HepG2 (cell line): ENCODE results near the gene PRPSAP2. TPM values are rescaled to one million over a fixed set of nuclear protein-coding genes. Genes with fewer than 3 reads are reported as not detected.
"Not testable (repeated sequence)": the region's sequence is repeated elsewhere in the genome, so short reads cannot be mapped to it uniquely, and the experiment has no call there.

ENCODE experiments used
- ATAC-seq: fragments of 200-7000 bp; cut with Tn5 transposase; 3 replicates; pipeline ENCODE4 v1.9.1; 2020; ENCODE audit warnings: mild to moderate bottlenecking, moderate library complexity
- BruUV-seq: library from RNA; stranded (reverse); fragments of 400-500 nt; replicated peaks from 2 replicates; lab custom pipeline; 2021; lab: Mats Ljungman, UMichigan
- CTCF ChIA-PET: fragments of 300-600 bp; formaldehyde crosslinking; extraction: SDS; loops from one replicate; lab custom pipeline; 2021; ENCODE audit warnings: low total read pairs, inconsistent platforms, low intra/inter-chr PET ratio; lab: Yijun Ruan, JAX
- POLR2A ChIA-PET: fragments of 350-600 bp; sonication (Branson Sonifier 250); formaldehyde crosslinking; loops from one replicate; lab custom pipeline; 2020; ENCODE audit warnings: antibody characterized with exemption, inconsistent platforms; lab: Yijun Ruan, JAX
- DNase-seq: peaks from one replicate; pipeline ENCODE4 v3.0.0-alpha.2; 2015; ENCODE audit warnings: low spot score
- FAIRE-seq: peaks from 3 replicates; lab custom pipeline; 2011; peaks lifted over from hg19 to GRCh38; lab: Jason Lieb, UNC
- H2AFZ ChIP-seq: one replicate; pipeline ENCODE4 v1.6.1; 2011; ENCODE audit warnings: low read length, inconsistent platforms
- H3K27ac ChIP-seq: fragments of 300-600 bp; 3 replicates; pipeline ENCODE4 v1.8.0; 2011; ENCODE audit warnings: mixed run types, mild to moderate bottlenecking, mixed read lengths, low read length, inconsistent platforms; ENCODE audit not compliant: insufficient read depth; ENCODE audit errors: extremely low read length
- H3K27me3 ChIP-seq, 2 experiments: fragments of 200-600 bp in 1 of 2; 2 replicates in 1 of 2; 3 replicates in 1 of 2; pipeline versions ENCODE4 v1.6.0 to v1.8.0; 2011; ENCODE audit warnings: low read length in 2 of 2, mild to moderate bottlenecking in 2 of 2, moderate library complexity in 2 of 2, inconsistent platforms in 1 of 2; ENCODE audit not compliant: insufficient read depth in 2 of 2, control insufficient read depth in 1 of 2
- H3K36me3 ChIP-seq, 2 experiments: fragments of 200-600 bp in 1 of 2; replicated peaks in 1 of 2; 2 replicates in 1 of 2; 3 replicates in 1 of 2; pipeline versions ENCODE4 v1.5.1 to v1.8.0; 2011; ENCODE audit warnings: low read length in 2 of 2, inconsistent platforms in 1 of 2; ENCODE audit not compliant: insufficient read depth in 2 of 2, control insufficient read depth in 1 of 2
- H3K4me1 ChIP-seq: 2 replicates; pipeline ENCODE4 v1.5.1; 2012; ENCODE audit warnings: low read length, inconsistent platforms; ENCODE audit not compliant: insufficient read depth
- H3K4me2 ChIP-seq: 2 replicates; pipeline ENCODE4 v1.6.0; 2011; ENCODE audit warnings: low read depth, low read length, inconsistent platforms
- H3K4me3 ChIP-seq, 3 experiments: fragments of 200-600 bp in 1 of 3; sonication (generic), shearing (Covaris generic) in 1 of 3; replicated peaks in 1 of 3; 2 replicates each; pipeline ENCODE4 v1.5.1; 2011 to 2016; ENCODE audit warnings: low read length in 3 of 3, inconsistent platforms in 2 of 3, low read depth in 2 of 3, mild to moderate bottlenecking in 2 of 3, control low read depth in 1 of 3, mixed read lengths in 1 of 3; ENCODE audit not compliant: insufficient read depth in 1 of 3
- H3K79me2 ChIP-seq: one replicate; pipeline ENCODE4 v1.6.1; 2011; ENCODE audit warnings: low read length, inconsistent platforms; ENCODE audit not compliant: insufficient read depth
- H3K9ac ChIP-seq: 2 replicates; pipeline ENCODE4 v1.6.0; 2011; ENCODE audit warnings: mild to moderate bottlenecking, low read depth, low read length, inconsistent platforms; ENCODE audit not compliant: insufficient read depth
- H3K9me3 ChIP-seq: 2 replicates; pipeline ENCODE4 v1.5.1; 2012; ENCODE audit warnings: mild to moderate bottlenecking, low read length
- H4K20me1 ChIP-seq: 2 replicates; pipeline ENCODE4 v1.6.0; 2011; ENCODE audit warnings: inconsistent platforms, mild to moderate bottlenecking, low read length, moderate library complexity; ENCODE audit not compliant: insufficient read depth
- RAD21 ChIP-seq: fragments of 450-650 bp; formaldehyde crosslinking; IDR thresholded peaks from 2 replicates; pipeline ENCODE4 v1.5.0; 2020; ENCODE audit warnings: mild to moderate bottlenecking
- RAD51 ChIP-seq: fragments of 450-650 bp; IDR thresholded peaks from 2 replicates; pipeline ENCODE4 v1.6.1; 2016; ENCODE audit warnings: borderline replicate concordance
- SMC3 ChIP-seq: IDR thresholded peaks from 2 replicates; pipeline ENCODE4 v1.6.1; 2011; ENCODE audit warnings: low read length, improper control_type of control experiment
- STAG1 ChIP-seq: sonication (generic); formaldehyde crosslinking; IDR thresholded peaks from 2 replicates; pipeline ENCODE4 v1.4.0; 2020; ENCODE audit warnings: missing genetic modification reagents
- WGBS: methylation state at CpG from one replicate; pipeline ENCODE4 v1.1.6; 2017; ENCODE audit warnings: low lambda C conversion rate; 5-methylcytosine and 5-hydroxymethylcytosine counted together
- in situ Hi-C: cut with HindIII; loops from 2 replicates; pipeline ENCODE4 v1.10.0; 2017; ENCODE audit warnings: low pct_unique_long_range_greater_than_20kb; ENCODE audit not compliant: extremely low pct_ligation_motif_present
- intact Hi-C: fragments of 100-400 bp; cut with micrococcal nuclease; formaldehyde crosslinking; loops from one replicate; pipeline ENCODE4 v1.10.0; 2022; ENCODE audit not compliant: unreplicated experiment
- polyA plus RNA-seq, 8 experiments: library from polyadenylated mRNA; depleted of rRNA in 3 of 8; stranded (reverse) in 7 of 8; unstranded in 1 of 8; fragments of >200 nt; fragmentation: Illumina TruSeq in 4 of 8; extraction: Trizol in 4 of 8; gene quantifications; 2 replicates each; pipeline versions ENCODE4 v1.2.1 to v1.2.3, GENCODE V29; 2011 to 2016; ENCODE audit warnings: low read depth in 4 of 8, missing spikeins in 1 of 8, mixed read lengths in 1 of 8; ENCODE audit not compliant: insufficient read depth in 1 of 8
- total RNA-seq, 5 experiments: library from RNA; depleted of rRNA; stranded (reverse); fragments of >200 nt; fragmentation: Illumina TruSeq; extraction: Trizol; gene quantifications; 2 replicates each; pipeline ENCODE4 v1.2.3, GENCODE V29; 2016; ENCODE audit warnings: low read depth in 1 of 5
- TF ChIP-seq, protein P1 (sequence below): sonication (generic); formaldehyde crosslinking; IDR thresholded peaks from 2 replicates; pipeline ENCODE4 v1.5.0; 2020; ENCODE audit warnings: mild to moderate bottlenecking, missing genetic modification reagents, moderate library complexity

The PRPSAP2 gene
- total and polyA plus RNA-seq, 2 of the 13 experiments (the other 11 are each of a cell fraction or from before 2014, with no cell fraction given), result 34.0 to 58.9 TPM

DNA sequence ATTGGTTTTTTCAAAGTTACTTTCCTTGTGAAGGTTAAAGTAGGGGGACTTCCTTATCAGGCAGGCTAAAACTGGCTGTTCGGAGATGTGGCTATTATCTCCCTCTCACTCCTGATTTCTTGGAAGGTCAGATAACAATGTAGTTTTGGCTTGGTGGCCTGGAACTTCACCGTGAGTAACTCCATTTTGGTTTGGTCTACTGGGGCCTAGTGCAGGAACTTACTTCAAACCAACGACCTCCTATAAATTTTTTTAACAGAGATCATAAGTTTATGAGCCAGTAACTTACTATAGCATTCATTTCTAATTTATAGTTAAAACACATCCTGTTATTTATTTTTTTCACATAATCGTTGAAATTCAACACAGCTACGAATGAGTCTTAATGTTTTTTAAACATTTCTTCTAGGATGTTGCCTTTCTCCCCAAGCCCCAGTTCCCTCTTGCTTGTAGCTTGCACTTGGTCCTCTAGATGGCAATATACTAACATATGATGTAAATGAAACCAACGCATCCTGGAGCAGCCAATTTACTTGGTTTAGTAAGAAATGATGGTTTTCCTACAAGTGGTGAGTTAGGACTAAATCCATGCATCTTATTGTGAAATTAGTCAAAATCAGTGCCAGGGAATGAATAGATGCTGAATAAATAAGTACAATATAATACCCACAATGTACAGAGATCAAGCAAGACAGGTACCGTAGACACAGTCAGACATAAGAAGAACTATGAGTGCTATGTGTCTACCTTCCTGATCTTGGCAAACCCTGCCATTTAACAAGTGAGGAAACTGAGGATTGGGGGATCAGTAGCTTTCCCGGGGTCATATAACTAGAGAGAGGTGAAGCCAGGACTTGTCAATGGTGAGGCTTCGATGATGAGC is 41.2 kb upstream of the PRPSAP2 start:
- POLR2A ChIA-PET, in situ Hi-C loops, H3K9me3 ChIP-seq, H3K4me1 ChIP-seq, H3K79me2 ChIP-seq, H4K20me1 ChIP-seq, H3K9ac ChIP-seq, H3K36me3 ChIP-seq, H3K27ac ChIP-seq, H3K27me3 ChIP-seq, BruUV-seq, H3K4me3 ChIP-seq, H2AFZ ChIP-seq, H3K4me2 ChIP-seq: not testable (repeated sequence)
- CTCF ChIA-PET, result interaction anchor here (1.2 kb wide), 1 partner anchor 134 kb away, joined by 5 read pairs; no protein-coding TSS in a partner anchor
- peak; percentile 77 for ATAC-seq
- FAIRE-seq, result peak; percentile 84
- WGBS, result 31% methylated on average over 8 of the region's 9 CpGs
- intact Hi-C loops, result loop anchor here (10.0 kb wide), 1 partner anchor 138 kb away; the partner anchor contains the start of gene SLC5A10
- TF ChIP-seq RAD21 (CRISPR knock-in tag) (0 out of 2 replicates have a peak, but pooled peaks have one; percentile 27), SMC3 (peak; percentile 22; the same call in 1 of the 2 replicates), STAG1 (CRISPR knock-in tag) (peak; percentile 87)
- TF ChIP-seq, protein P1, sequence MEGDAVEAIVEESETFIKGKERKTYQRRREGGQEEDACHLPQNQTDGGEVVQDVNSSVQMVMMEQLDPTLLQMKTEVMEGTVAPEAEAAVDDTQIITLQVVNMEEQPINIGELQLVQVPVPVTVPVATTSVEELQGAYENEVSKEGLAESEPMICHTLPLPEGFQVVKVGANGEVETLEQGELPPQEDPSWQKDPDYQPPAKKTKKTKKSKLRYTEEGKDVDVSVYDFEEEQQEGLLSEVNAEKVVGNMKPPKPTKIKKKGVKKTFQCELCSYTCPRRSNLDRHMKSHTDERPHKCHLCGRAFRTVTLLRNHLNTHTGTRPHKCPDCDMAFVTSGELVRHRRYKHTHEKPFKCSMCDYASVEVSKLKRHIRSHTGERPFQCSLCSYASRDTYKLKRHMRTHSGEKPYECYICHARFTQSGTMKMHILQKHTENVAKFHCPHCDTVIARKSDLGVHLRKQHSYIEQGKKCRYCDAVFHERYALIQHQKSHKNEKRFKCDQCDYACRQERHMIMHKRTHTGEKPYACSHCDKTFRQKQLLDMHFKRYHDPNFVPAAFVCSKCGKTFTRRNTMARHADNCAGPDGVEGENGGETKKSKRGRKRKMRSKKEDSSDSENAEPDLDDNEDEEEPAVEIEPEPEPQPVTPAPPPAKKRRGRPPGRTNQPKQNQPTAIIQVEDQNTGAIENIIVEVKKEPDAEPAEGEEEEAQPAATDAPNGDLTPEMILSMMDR (CRISPR knock-in tag), result peak; percentile 56
- DNase-seq, result peak; percentile 48

- intact Hi-C loops, H3K4me3 ChIP-seq, H2AFZ ChIP-seq, H3K4me2 ChIP-seq, H3K27ac ChIP-seq, FAIRE-seq, CTCF ChIA-PET, H4K20me1 ChIP-seq, H3K36me3 ChIP-seq, DNase-seq, BruUV-seq, ATAC-seq, in situ Hi-C loops, H3K9me3 ChIP-seq, H3K79me2 ChIP-seq, H3K27me3 ChIP-seq, H3K4me1 ChIP-seq, H3K9ac ChIP-seq, POLR2A ChIA-PET: not testable (repeated sequence)
- TF ChIP-seq RAD51, result peak; percentile 51; the same call in 1 of the 2 replicates
- WGBS, result 55% methylated on average over 3 of the region's 3 CpGs
Measured at GRCh38 chr17:18821430-18821829, 36.5 kb upstream of the PRPSAP2 start.

- DNase-seq, H3K9me3 ChIP-seq, H3K27me3 ChIP-seq, CTCF ChIA-PET, H3K4me1 ChIP-seq, H3K4me3 ChIP-seq, in situ Hi-C loops, H2AFZ ChIP-seq, H3K36me3 ChIP-seq, BruUV-seq, H3K9ac ChIP-seq, H3K4me2 ChIP-seq, H3K79me2 ChIP-seq, ATAC-seq, FAIRE-seq, H4K20me1 ChIP-seq, intact Hi-C loops, H3K27ac ChIP-seq, POLR2A ChIA-PET: not testable (repeated sequence)
- no CpG with 5 or more reads among the region's 1 CpG for WGBS
Measured at GRCh38 chr17:18827613-18828012, 30.3 kb upstream of the PRPSAP2 start.
